ENCODE measurements around the gene UST.

UST gene, protein sequence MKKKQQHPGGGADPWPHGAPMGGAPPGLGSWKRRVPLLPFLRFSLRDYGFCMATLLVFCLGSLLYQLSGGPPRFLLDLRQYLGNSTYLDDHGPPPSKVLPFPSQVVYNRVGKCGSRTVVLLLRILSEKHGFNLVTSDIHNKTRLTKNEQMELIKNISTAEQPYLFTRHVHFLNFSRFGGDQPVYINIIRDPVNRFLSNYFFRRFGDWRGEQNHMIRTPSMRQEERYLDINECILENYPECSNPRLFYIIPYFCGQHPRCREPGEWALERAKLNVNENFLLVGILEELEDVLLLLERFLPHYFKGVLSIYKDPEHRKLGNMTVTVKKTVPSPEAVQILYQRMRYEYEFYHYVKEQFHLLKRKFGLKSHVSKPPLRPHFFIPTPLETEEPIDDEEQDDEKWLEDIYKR

DNA sequence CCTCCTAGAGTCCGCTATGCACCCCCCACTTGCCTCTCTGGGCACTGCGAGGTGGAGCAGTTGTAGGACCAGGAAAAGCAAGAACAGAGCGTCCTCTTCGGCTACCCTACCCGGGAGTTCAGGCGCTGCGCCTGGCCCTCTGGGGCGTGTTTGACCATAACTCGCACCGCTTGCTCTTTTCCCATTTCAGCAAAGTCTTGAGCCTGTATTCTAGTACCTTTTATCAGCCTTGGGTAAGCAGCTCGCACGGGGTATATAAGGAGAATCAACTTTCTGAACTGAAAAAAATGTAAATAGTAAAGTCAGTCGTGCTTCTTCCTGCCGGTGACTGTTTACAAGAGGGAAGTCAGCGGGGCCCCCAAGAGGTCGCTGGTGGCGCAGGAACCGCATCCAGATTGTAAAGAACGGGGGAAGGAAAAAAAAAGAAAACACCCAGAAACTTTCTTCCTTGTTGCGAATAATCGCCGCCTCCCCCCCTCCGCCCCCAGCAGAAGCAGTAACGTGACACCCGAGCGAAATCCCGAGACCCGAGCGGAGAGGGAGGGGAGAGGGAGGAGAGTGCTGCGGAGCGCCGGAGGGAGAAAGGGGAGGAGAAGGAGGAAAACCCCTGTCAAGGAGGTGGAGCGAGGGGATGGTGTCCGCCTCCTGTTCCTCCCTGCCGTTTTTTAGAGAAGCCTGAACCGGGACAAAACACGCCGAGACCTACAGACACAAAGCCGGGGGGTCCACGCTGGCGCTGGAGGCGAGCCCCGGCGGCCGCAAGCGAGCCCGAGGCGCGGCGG lies at the start of gene UST:
Gene UST (plus strand): TSS at position 668 of the 782 bp plus-strand sequence. CDS start 401 bp downstream, outside the sequence.
- DNase-seq (ENCODE audit: low read depth): no peak

DNA sequence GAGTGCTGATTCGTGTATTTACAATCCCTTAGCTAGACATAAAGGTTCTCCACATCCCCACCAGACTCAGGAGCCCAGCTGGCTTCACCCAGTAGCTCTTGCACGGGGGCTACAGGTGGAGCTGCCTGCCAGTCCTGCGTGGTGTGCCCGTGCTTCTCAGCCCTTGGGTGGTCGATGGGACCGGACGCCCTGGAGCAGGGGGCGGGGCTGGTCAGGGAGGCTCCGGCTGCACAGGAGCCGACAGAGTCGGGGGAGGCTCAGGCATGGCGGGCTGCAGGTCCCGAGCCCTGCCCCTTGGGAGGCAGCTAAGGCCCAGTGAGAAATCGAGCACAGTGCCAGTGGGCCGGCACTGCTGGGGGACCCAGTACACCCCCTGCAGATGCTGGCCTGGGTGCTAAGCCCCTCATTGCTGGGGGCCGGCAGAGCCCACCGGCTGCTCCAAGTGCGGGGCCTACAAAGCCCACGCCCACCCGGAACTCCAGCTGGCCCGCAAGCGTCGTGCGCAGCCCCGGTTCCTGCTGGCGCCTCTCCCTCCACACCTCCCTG lies 48.9 kb upstream of the UST start:
- DNase-seq (ENCODE audit: low read depth): no peak

DNA sequence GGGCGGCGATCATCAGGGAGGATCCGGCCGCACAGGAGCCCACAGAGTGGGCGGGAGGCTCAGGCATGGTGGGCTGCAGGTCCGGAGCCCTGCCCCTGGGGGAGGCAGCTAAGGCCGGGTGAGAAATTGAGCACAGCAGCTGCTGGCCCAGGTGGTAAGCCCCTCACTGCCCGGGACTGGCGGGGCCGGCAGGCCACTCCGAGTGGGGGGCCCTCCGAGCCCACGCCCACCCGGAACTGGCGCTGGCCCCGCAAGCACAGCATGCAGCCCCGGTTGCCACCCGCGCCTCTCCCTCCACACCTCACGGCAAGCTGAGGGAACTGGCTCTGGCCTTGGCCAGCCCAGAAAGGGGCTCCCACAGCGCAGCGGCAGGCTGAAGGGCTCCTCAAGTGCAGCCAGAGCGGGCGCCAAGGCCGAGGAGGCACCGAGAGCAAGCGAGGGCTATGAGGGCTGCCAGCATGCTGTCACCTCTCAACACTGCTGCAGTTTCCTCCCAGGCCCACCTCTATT lies 48.1 kb upstream of the UST start:
- no peak for DNase-seq (ENCODE audit: low read depth)

DNA sequence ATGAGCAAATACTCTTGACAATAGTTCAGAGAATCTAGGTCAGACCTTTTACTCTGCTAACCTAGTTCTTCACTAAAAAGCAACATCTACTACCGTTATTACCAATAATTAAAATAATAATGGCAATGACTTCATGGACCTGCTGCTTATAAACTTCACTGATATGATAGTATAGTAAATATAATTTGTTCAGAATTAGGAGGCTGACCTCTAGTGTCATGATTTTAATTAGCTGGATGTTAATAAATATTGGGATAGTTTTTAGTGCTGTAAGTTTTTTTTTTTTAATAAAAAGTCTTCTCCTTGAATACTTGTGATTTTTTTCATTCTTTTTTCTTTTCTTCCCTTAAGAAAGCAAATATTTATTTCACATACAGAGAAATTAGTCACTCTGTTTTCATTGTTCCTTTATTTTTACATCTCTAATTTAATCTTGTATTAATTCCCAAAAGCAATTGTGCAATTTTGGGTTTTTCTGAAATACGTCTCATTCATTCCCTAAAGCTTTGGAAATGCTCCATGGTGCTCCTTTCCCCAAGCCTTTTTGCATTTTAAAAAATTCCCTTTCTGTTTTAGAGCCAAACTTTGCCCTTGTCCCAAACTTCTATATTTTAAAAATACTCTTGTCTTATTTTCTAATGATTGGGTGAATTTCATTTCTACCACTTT lies 46.6 kb upstream of the UST start:
- no peak for DNase-seq (ENCODE audit: low read depth)

DNA sequence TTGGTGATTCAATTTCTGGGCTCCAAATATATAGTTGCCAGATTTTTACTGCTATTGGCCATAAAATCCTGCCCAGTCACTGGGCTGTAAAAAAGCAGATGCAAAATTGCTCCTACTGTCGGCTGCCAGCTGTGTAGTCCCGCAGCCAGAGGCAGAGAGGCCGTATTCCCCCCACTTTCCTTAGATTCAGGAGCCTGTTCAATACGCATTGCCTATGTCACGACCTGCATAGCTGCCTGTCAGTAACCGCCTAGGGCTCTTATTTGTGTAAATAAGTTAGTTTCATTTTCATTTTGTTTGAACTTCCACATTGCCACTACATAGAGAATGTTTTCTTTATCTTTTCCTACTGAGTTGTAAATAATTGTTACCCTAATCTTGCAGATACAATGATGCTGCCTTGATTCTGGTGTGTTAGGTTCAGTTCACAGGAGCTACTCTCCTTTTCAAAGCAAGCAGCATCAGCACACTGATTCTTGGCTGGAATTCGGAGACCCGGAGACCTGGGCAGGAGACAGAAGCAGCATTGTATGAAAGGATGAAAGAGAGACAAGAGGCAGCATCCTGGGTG lies 46.0 kb upstream of the UST start:
- no peak for DNase-seq (ENCODE audit: low read depth)

DNA sequence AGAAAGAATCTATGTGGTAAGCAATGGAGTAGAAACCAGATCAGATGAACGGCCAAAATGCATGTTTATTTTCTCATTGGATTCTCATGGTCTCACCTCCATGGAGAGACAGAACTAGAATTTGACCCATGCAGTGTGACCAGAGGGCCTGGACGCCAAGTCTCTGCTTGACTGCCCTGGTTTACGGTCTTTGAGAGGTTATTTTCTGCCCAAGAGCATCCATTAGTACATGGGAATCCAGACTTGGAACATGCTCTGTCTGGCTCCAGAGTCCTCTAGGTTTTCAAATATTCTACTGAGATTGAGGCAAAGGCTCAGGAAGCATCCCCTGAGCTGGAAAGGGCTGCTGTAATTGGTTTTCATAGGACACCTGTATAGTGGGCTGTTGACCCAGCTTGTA lies 45.5 kb upstream of the UST start:
- no peak for DNase-seq (ENCODE audit: low read depth)

DNA sequence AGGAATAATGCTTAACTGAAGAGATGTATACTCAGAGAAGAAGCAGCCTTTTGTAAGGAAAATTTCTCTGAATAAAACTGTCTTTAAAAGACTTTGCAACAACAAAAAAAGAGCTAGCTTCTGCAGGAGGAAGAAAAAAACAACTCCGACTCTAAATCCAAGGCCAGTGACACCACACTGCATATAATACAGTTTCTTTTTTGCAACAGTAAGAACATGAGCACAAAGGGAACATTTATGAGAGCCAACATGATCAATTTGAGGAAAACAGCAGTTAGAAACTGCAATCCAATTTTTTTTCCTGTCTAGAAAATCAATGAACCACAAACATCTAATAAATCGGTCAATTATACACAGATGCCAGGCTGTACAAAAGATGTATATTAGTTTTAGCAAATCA lies 42.9 kb upstream of the UST start:
- no peak for DNase-seq (ENCODE audit: low read depth)

DNA sequence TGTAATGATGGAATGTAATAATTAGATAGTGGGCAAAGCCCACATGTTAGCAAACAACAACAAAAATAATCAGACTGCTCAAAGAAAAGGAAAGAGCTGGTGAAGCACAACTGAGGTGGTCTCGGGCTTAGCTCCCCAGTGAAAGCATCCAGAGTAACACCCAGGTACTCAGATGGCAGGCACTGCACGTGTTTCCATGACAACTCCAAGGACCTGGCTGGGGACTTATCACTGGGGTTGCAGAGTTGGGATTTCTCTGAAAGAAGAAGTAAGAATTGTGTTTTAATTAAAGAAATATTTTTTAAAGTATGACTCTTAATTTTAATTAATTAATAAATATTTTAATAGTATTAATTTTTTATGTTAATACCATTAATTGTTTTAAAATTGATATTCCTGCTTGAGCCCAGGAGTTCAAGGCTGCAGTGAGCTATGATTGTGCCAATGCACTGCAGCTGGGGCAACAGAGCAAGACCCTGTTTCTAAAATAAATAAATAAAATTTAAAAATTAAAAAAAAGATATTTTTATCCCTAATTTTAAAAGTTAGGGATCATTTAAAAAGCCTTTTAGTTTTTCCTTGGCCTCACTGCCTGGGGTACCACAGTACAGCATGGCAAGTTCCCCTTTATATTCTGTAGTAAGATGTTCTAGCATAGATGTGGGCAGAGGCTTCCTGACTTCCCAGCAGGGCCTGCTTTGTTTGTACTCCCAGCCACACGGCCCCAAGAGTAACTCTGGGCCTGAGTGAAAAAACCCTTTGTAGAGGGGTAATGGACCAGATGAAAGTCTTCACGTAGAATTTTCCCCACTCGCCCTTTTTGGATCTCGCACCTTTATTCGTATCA lies 42.2 kb upstream of the UST start:
- no peak for DNase-seq (ENCODE audit: low read depth)

DNA sequence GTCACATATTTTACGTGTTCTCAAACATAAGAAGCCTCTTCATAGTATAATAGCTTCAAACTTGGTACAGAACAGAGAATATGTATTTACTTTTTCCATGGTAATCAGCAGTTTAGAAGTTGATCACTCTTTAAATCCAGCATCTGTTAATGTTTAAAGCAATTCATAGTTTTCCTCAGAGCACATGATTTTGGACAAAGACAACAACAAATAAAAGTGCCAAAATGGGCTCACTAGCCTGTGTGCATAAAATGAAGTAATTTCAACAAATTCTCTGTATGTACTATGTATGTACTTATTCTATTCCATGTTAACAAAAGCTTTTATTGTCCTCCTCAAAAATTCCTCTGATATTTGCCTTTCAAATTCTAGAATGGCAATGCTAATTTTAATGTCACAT lies 38.1 kb upstream of the UST start:
- DNase-seq (ENCODE audit: low read depth): no peak

DNA sequence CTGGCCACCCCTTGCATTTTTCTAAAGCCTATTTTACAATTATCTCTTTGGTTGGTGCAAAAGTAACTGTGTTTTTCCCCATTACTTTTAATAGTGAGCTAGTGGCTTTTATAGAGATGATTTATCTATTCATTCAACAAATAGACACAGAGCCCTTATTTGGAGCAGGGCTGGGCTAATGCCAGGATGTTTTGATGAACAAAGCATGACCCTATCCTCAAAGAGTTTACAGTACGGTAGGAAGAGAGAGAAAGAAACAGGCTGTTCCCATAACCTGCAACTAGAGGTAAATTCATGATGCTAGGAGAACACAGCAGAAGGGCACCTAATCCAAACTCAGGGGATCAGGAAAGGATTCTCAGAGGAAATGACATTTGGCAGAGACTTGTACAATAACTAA lies 37.3 kb upstream of the UST start:
- no peak for DNase-seq (ENCODE audit: low read depth)

DNA sequence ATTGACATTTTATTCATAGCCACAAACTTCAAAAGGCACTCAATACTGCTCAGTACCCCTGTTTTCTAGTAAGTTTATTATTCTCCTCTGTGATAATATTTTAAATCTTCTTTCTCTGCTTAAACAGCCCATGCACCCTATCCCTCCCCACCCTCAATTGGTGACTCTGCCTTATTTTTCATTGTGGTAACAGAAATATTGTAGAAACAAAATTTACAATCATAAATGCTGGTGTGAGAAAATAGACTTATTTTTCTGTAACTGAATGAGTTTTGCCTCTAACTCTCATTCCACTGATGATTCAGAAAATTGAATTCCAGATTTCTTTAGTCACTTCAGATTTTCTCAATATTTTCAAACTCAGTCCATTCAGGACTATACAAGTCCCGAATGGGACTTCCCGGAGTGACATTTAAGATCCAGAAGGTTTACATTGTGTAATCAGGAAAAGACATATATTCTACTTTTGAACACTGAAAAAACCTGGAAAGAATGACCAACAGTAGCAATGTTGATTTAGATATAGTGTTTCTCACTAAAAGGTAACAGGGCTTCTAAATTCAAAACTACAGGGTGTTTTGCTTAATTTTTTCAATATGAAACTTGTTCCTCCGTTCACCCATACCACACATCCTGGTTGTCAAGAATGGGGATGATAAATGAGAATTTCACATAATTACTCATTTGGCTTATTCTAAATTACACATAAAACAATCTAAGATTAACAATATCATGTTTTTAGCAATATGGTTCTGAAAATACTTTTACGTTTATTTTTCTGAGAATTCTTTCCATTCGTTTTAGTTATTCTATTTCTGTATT lies 34.8 kb upstream of the UST start:
- no peak for DNase-seq (ENCODE audit: low read depth)

DNA sequence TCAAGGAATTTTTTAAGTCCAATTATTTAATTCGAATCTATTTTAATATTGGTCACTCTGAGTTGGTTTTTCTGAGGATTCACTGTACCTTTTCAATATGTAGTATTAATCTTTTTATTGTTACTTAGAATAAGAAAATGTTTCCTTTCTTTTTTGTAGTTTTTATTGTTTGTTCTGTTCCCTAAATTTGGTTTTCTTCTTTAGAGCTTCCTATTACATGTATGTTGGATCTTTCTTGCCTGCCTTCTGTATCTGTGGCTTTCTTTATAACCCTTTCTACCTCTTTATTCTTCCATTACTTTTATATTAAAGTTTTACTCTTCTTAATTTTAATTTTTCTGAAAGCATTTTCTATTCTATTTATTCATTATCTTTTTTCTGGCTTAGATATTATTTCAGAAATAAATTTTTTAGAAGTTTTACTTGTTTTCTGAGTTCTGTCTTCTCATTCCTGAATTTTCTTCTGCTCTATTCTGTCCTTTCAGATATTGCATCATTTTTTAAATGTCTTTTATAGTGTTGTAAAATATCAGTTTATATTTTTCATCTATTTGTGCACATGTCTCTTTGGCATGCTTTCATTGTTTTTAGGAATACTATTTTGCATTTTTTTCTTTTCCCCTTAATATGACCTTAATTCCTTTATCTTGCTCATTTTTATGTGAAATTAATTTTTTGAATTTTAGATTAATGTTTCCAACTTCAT lies 33.6 kb upstream of the UST start:
- DNase-seq (ENCODE audit: low read depth): no peak

DNA sequence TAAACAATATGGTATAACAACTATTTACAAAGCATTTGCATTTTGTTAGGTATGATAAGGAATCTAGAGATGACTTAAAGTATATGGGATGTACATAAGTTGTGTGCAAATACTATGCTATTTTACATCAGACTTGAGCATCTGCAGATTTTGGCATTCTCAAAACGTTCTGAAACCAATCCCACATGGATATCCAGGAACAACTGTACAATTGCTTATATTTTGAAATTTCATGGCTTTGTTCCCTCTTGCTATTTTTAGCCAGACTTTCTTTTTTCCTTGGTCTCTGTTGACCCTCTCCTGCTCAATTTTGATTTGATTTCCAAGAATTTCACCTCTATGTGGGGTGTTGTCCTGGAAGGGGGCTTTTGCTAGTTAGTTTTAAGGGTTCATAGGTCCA lies 32.9 kb upstream of the UST start:
- DNase-seq (ENCODE audit: low read depth): no peak

DNA sequence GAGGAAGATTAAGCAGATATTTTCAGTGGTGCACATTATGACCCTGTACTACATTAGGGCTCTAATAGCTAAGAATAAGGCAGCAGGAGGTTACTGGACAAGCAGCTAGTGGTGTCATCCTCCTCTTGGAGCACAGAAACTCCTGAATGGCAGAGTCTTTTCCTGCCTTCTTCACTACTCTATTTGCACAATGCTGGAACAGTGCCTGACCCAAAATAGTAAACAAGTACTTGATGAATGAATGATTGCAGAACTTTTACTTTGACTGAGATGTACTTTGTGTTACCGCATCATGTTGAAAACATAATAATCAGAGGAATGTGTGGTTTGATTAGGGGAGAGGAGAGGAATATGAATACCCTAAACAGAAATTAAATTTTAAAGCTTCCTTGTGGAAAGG lies 30.0 kb upstream of the UST start:
- no peak for DNase-seq (ENCODE audit: low read depth)

DNA sequence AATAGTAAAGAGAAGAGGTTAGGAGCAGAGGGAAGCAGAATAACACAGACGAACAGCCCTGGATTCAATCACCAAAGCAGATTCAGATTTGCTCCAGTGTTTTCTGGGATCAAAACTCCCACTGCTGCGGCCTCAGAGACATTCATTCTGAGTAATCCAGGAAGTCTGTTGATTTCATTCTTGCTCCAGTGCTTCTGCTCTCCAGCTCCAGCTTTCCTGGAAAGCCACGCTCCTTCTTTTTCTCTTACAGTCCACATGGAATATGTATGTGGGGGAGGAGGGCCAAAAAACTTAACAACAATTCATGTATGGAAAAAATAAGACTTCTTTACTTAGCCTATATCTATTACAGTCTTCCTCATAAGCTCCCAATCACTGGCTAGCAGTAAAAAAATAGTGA lies 26.4 kb upstream of the UST start:
- no peak for DNase-seq (ENCODE audit: low read depth)

DNA sequence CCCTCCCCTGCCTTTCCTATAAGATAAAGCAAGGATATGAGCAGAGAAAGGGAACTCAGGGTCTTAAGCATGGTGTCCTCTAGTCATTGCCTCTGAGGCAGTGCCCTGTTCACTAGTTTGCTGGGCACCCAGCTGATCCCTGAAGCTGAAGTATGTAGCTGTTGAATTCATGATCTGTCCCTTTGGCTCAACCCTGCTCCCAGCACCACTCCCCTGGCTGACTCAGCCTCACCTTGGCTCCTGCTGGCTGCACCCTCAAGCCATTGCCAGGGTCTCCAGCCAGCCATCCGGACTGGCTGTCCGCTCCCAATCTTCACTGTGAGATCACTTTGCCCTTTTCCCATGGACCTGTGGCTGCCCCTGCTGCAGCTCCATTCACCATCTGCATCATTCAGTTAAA lies 25.9 kb upstream of the UST start:
- no peak for DNase-seq (ENCODE audit: low read depth)

DNA sequence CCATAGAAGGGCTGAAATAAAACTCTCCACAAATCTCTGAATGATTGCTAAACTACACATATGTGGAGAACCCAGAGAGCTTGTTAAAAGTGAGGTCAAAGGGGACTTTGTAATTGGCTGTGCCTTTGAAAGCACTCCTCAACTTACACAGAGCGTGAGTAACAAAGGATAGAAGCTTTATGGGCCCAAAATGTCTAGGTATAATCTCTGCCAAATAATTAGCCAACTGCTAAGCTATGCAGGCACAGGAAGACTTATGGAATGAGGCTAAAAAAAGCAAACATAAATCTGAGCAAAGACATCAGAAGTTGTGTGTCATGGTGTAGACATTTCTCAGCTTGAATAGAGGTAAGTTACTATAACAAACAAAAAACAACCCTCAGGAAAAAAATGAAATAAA lies 23.3 kb upstream of the UST start:
- no peak for DNase-seq (ENCODE audit: low read depth)

DNA sequence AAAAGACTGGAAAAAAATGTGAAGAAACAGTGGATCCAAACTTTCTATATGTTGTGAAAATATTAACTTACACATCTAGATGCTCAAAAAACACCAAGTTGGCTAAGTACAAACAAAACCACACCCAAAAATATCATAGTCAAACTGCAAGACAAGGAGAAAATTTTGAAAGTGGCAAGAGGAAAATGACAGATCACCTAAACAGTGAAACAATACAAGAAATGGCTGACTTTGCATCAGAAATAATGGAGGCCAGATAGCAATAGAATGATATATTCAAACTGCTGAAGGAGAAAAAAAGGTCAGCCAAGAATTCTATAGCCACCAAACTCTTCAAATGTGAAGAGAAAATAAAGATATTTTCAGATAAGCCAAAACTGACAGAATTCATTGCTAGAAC lies 22.4 kb upstream of the UST start:
- DNase-seq (ENCODE audit: low read depth): no peak

DNA sequence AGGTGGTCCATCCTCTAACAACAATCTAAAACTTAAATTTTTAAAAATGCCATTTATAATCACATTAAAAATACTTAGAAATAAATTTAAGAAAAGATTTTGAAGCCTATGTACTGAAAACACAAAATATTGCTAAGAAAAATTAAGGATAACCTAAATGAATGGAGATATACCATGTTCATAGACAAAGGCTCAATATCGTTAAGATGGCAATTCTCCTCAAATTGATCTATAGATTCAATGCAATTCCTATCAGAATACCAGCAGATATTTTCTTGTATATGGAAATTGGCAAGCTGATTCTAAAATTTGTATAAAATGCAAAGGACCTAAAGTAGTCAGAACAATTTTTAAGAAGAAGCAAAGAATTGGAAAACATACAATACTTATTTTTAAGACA lies 19.7 kb upstream of the UST start:
- no peak for DNase-seq (ENCODE audit: low read depth)

DNA sequence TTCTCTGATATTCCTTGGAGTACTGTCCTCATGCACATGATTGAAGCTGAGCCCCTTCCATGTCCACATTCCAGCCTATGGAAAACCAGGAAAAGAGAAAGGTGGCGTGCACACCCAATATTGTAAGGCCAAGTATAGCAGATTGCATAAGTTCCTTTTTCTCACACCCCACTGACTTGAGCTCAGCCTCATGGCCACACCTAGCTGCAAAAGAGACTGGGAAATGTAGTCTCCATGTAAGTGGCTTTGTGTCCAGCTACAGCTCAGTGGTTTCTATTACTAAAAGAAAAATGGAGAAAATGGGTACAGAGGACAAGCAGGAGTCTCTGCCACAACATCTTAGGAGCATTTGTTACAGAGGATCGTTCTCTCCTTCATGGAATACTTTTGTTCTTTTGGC lies 10.8 kb upstream of the UST start:
- DNase-seq (ENCODE audit: low read depth): no peak

Data from stimulated activated CD8-positive, alpha-beta memory T cell treated with anti-CD3 and anti-CD28 coated beads, Interleukin-15, amount 100 ng/mL, for 1 hour (primary cell).